Central memory CD4-positive, alpha-beta T cell (primary cell): ENCODE measurements around the gene PCDH1.
"Not testable (repeated sequence)": the region's sequence is repeated elsewhere in the genome, so short reads cannot be mapped to it uniquely, and the experiment has no call there.

Source experiments
- DNase-seq: peaks from one replicate; pipeline ENCODE4 v3.0.0; 2022

The PCDH1 gene

GRCh38 chr5:141898448-141899049 is 20.3 kb upstream of the PCDH1 start:
- DNase-seq = no peak

- DNase-seq = no peak
Observed at GRCh38 chr5:141897425-141897824, 19.2 kb upstream of the PCDH1 start.

- not testable (repeated sequence) for DNase-seq
Observed at GRCh38 chr5:141890429-141890828, 12.2 kb upstream of the PCDH1 start.

GRCh38 chr5:141889282-141889871 is 11.2 kb upstream of the PCDH1 start:
- no peak for DNase-seq

GRCh38 chr5:141883892-141884318 is 5.7 kb upstream of the PCDH1 start:
- DNase-seq = no peak

GRCh38 chr5:141883184-141883891 is 5.1 kb upstream of the PCDH1 start:
- DNase-seq = no peak

GRCh38 chr5:141882594-141883183 is 4.5 kb upstream of the PCDH1 start:
- no peak for DNase-seq

GRCh38 chr5:141881886-141882285 is 3.7 kb upstream of the PCDH1 start:
- DNase-seq = no peak

- DNase-seq = no peak
Observed at GRCh38 chr5:141880961-141881801, 3.0 kb upstream of the PCDH1 start.

- DNase-seq = no peak
Observed at GRCh38 chr5:141879941-141880738, 1.9 kb upstream of the PCDH1 start.

GRCh38 chr5:141879426-141879759 is 1.2 kb upstream of the PCDH1 start:
- DNase-seq = no peak

GRCh38 chr5:141878711-141879425 is 658 bp upstream of the PCDH1 start:
- DNase-seq = peak; percentile 88

GRCh38 chr5:141877356-141878185 is 639 bp downstream of the PCDH1 start:
- peak; percentile 12 for DNase-seq

- DNase-seq = no peak
Observed at GRCh38 chr5:141876628-141877355, 1.4 kb downstream of the PCDH1 start.

GRCh38 chr5:141875795-141876627 is 2.2 kb downstream of the PCDH1 start:
- DNase-seq = no peak

- no peak for DNase-seq
Observed at GRCh38 chr5:141875022-141875740, 3.0 kb downstream of the PCDH1 start.

GRCh38 chr5:141874262-141874964 is 3.8 kb downstream of the PCDH1 start:
- no peak for DNase-seq

GRCh38 chr5:141873933-141874261 is 4.3 kb downstream of the PCDH1 start:
- no peak for DNase-seq
